ENCODE results near the gene FAM131C. TPM values are rescaled to one million over a fixed set of nuclear protein-coding genes. Genes with fewer than 3 reads are reported as not detected.
A peak's percentile ranks its signal among the peaks of the same experiment; 100 is the strongest.
"Not testable (repeated sequence)": the region's sequence is repeated elsewhere in the genome, so short reads cannot be mapped to it uniquely, and the experiment has no call there.

Gene FAM131C
- total RNA-seq, 1 donor from 2014 or later = 0.68 TPM

DNA sequence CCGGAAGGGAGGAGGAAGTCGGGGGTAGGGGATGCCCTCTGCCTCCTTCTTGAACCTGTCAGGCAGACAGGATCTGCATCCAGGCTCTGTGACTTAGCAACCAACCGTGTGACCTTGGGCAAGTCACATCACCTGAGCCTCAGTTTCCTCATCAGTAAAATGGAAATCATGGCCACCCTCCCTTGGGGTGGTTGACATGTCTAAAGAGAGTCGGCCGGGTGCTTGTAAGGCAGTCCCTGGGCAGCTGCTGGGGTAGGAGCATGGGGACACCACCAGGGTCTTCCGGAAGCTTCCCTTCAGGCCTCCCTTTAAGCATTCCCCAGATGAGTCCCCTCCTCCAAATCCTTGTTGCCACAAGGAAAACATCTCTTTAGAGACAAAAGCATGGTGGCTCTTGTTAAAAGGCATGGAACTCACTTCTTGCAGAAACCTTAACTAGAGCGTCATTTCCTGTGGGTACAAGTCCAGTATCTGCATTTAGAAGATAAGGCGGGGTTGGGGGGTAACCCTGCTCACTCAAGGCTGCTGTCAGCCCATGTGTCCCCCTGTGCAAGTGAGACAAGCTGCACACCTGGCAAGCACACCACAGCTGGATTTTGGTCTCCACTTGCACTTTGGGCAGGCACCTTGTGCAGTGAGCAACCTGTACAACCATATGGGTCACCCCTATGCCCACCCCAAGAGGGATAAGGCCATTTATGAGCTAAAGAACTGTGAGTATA lies 19.5 kb downstream of the FAM131C start:
- Mint-ChIP-seq H3K27me3 (ENCODE audit: low read depth) (no peaks in the 10 kb centered on the region), H3K4me3 (no peak overlapping the region), H3K36me3 (ENCODE audit: low read depth) (no peaks in the 10 kb centered on the region), H3K9me3 (no peaks in the 10 kb centered on the region), H3K27ac (ENCODE audit: unreplicated experiment) (no peak overlapping the region), H3K4me1 (peaks cover 10% of the 10 kb centered on the region)
- no peak for TF ChIP-seq CTCF (conservative IDR thresholded peaks at IDR 0.05)
- DNase-seq (ENCODE audit: low read depth, low spot score) = no peak

- H3K4me1 Mint-ChIP-seq; H3K27me3 Mint-ChIP-seq (ENCODE audit: low read depth); H3K4me3 Mint-ChIP-seq: not testable (repeated sequence)
Observed at GRCh38 chr1:16051949-16052348, 21.5 kb downstream of the FAM131C start.

GRCh38 chr1:16051039-16051438 lies 22.4 kb downstream of the FAM131C start:
- DNase-seq (ENCODE audit: low read depth, low spot score) = no peak

More at GRCh38 chr1:16051949-16052348, 21.5 kb downstream of the FAM131C start:
- not testable (repeated sequence) for H3K36me3 Mint-ChIP-seq (ENCODE audit: low read depth); H3K9me3 Mint-ChIP-seq; DNase-seq (ENCODE audit: low read depth, low spot score); H3K27ac Mint-ChIP-seq (ENCODE audit: unreplicated experiment)

GRCh38 chr1:16050328-16050727 lies 23.1 kb downstream of the FAM131C start:
- Mint-ChIP-seq H3K9me3 (no peaks in the 10 kb centered on the region), H3K4me3 (no peak overlapping the region)

More at GRCh38 chr1:16051039-16051438, 22.4 kb downstream of the FAM131C start:
- Mint-ChIP-seq H3K36me3 (ENCODE audit: low read depth) (no peaks in the 10 kb centered on the region), H3K4me1 (peaks cover 7% of the 10 kb centered on the region), H3K27ac (ENCODE audit: unreplicated experiment) (no peak overlapping the region), H3K9me3 (no peaks in the 10 kb centered on the region), H3K27me3 (ENCODE audit: low read depth) (no peaks in the 10 kb centered on the region), H3K4me3 (no peak overlapping the region)
- no peak for TF ChIP-seq CTCF (conservative IDR thresholded peaks at IDR 0.05)

DNA sequence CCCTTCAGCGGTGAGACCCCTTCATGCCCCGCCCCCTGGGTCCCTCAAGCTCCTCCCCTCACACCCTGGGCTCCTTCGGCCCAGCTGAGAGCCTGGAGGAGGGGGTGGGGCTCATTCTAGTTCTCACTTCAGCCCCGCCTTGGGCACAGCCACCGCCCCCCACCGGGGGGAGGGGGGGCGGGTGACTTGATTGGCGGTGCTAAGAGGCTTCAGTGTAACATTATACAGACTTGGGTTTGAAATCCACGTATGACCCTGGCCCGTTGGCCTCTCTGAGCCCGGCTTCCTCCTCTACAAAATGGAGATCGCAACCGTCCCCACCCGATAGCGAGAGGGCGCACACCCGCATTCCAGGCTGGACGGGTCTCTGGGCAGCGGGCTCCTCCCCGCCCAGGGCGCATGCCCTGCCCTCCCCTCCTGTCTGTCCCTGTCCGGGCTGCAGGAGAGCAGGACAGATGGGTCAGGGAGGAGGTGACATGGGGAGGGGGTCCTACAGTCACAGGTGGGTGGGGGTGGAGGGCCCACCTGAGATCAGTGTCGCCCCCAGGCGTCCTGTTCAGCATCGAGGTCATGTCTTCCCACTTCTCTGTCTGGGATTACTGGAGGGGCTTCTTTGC lies 24.8 kb downstream of the FAM131C start:
- no peaks in the 10 kb centered on the region for H3K9me3 Mint-ChIP-seq
- DNase-seq (ENCODE audit: low read depth, low spot score) = peak; percentile 76
- H3K36me3 Mint-ChIP-seq (ENCODE audit: low read depth) = no peaks in the 10 kb centered on the region
- H3K27ac Mint-ChIP-seq (ENCODE audit: unreplicated experiment) = no peak overlapping the region
- TF ChIP-seq CTCF (conservative IDR thresholded peaks at IDR 0.05) = peak; percentile 29
- peak overlapping the region; percentile 61 for H3K4me3 Mint-ChIP-seq
- H3K27me3 Mint-ChIP-seq (ENCODE audit: low read depth) = no peaks in the 10 kb centered on the region
- H3K4me1 Mint-ChIP-seq = peaks cover 4% of the 10 kb centered on the region

More at GRCh38 chr1:16050328-16050727, 23.1 kb downstream of the FAM131C start:
- H3K36me3 Mint-ChIP-seq (ENCODE audit: low read depth) = no peaks in the 10 kb centered on the region
- TF ChIP-seq CTCF (conservative IDR thresholded peaks at IDR 0.05) = no peak
- DNase-seq (ENCODE audit: low read depth, low spot score) = no peak
- no peak overlapping the region for H3K27ac Mint-ChIP-seq (ENCODE audit: unreplicated experiment)
- no peaks in the 10 kb centered on the region for H3K27me3 Mint-ChIP-seq (ENCODE audit: low read depth)
- H3K4me1 Mint-ChIP-seq = peaks cover 4% of the 10 kb centered on the region
